ENCODE data around the gene OMD. TPM values are rescaled to one million over a fixed set of nuclear protein-coding genes. Genes with fewer than 3 reads are reported as not detected.
A peak's percentile ranks its signal among the peaks of the same experiment; 100 is the strongest.

Gene OMD
- total RNA-seq, 3 donors from 2014 or later (not counting 1 experiment from before 2014, with no cell fraction given), result not detected

DNA sequence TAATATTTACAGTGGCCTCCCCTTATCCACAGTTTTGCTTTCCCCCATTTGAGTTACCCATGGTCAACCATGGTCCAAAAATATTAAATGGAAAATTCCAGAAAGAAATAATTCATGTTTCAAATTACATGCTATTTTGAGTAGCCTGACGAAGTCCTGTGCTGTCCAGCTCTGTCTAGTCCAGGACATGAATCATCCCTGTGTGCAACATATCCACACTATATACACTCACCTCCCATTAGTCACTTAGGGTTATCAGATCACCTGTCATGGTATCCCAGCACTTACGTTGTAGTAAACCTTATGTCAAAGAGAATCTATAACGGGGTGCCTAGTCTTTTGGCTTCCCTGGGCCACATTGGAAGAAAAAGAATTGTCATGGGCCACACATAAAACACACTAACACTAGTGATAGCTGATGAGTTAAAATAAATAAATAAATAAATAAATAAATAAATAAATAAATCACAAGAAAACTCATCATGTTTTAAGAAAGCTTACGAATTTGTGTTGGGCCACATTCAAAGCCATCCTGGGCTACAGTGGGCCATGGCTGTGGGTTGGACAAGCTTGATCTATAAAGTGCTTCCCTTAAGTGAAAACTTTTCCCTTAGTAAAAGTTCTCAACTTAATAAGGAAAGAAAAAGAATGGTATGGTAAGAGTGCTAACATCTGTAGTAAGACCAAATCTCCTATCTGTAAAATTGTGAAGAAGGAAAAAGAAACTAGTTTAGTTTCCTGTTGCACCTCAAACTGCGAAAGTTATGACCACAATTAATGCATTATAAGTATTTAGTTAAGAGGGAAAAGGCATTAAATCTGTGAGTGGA lies 15.9 kb upstream of the OMD start:
- WGBS (ENCODE audit: insufficient coverage), result 85% methylated on average over 3 of the region's 5 CpGs
- DNase-seq (no peak), ATAC-seq (peak; percentile 65 to 74 (median 72))
- no peaks in the 10 kb centered on the region for H3K36me3 Mint-ChIP-seq
- H3K4me1 Mint-ChIP-seq, result peaks cover 12 to 20% of the 10 kb centered on the region in 2 donors
- H3K36me3 ChIP-seq (ENCODE audit: control insufficient read depth, insufficient read depth, low read length), result no peaks in the 10 kb centered on the region
- H3K4me1 ChIP-seq (ENCODE audit: control insufficient read depth, insufficient read depth, low read length), result no peaks in the 10 kb centered on the region
- no peak overlapping the region for H3K4me3 ChIP-seq (ENCODE audit: low read length)
- H3K27me3 ChIP-seq (ENCODE audit: control insufficient read depth, insufficient read depth, low read length), result no peaks in the 10 kb centered on the region
- H3K27me3 Mint-ChIP-seq (ENCODE audit: low read depth in 2 of 2), result no peaks in the 10 kb centered on the region
- peak overlapping the region; percentile 90 to 91 for H3K27ac Mint-ChIP-seq
- H3K4me3 Mint-ChIP-seq, result peak overlapping the region; percentile 85
- TF ChIP-seq, protein P1, sequence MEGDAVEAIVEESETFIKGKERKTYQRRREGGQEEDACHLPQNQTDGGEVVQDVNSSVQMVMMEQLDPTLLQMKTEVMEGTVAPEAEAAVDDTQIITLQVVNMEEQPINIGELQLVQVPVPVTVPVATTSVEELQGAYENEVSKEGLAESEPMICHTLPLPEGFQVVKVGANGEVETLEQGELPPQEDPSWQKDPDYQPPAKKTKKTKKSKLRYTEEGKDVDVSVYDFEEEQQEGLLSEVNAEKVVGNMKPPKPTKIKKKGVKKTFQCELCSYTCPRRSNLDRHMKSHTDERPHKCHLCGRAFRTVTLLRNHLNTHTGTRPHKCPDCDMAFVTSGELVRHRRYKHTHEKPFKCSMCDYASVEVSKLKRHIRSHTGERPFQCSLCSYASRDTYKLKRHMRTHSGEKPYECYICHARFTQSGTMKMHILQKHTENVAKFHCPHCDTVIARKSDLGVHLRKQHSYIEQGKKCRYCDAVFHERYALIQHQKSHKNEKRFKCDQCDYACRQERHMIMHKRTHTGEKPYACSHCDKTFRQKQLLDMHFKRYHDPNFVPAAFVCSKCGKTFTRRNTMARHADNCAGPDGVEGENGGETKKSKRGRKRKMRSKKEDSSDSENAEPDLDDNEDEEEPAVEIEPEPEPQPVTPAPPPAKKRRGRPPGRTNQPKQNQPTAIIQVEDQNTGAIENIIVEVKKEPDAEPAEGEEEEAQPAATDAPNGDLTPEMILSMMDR (IDR thresholded peaks at IDR 0.05), result no peak
- H3K9me3 ChIP-seq (ENCODE audit: control insufficient read depth, insufficient read depth, low read length), result no peaks in the 10 kb centered on the region
- peak overlapping the region; percentile 47 for H3K27ac ChIP-seq (ENCODE audit: low read length)
- H3K9me3 Mint-ChIP-seq, result no peaks in the 10 kb centered on the region
- intact Hi-C loops (cut with micrococcal nuclease), result loop anchor here (2.0 to 5.0 kb wide), 3 partner anchors 98 to 299 kb away; partner anchors contain the start of genes CENPP and NOL8

GRCh38 chr9:92438900-92439526 lies 14.7 kb upstream of the OMD start:
- H3K4me3 Mint-ChIP-seq, result no peak overlapping the region
- peak overlapping the region in 1 of 2 donors; percentile 91 for H3K27ac Mint-ChIP-seq
- TF ChIP-seq, protein P1 (IDR thresholded peaks at IDR 0.05), result peak; percentile 44
- no peaks in the 10 kb centered on the region for H3K36me3 Mint-ChIP-seq
- H3K9me3 Mint-ChIP-seq, result no peaks in the 10 kb centered on the region
- no peaks in the 10 kb centered on the region for H3K27me3 Mint-ChIP-seq (ENCODE audit: low read depth in 2 of 2)
- peak in 1 of 2 donors; percentile 32 for DNase-seq
- no peak for ATAC-seq
- H3K4me1 Mint-ChIP-seq, result peaks cover 12 to 20% of the 10 kb centered on the region in 2 donors
- intact Hi-C loops (cut with micrococcal nuclease), result loop anchor here (2.0 to 5.0 kb wide), 2 partner anchors 97 to 298 kb away; no protein-coding TSS in a partner anchor
- no peaks in the 10 kb centered on the region for H3K27me3 ChIP-seq (ENCODE audit: control insufficient read depth, insufficient read depth, low read length)
- H3K4me1 ChIP-seq (ENCODE audit: control insufficient read depth, insufficient read depth, low read length), result no peaks in the 10 kb centered on the region
- no peak overlapping the region for H3K4me3 ChIP-seq (ENCODE audit: low read length)
- H3K27ac ChIP-seq (ENCODE audit: low read length), result no peak overlapping the region
- 94% methylated on average over 3 of the region's 5 CpGs for WGBS (ENCODE audit: insufficient coverage)
- no peaks in the 10 kb centered on the region for H3K9me3 ChIP-seq (ENCODE audit: control insufficient read depth, insufficient read depth, low read length)
- H3K36me3 ChIP-seq (ENCODE audit: control insufficient read depth, insufficient read depth, low read length), result no peaks in the 10 kb centered on the region

DNA sequence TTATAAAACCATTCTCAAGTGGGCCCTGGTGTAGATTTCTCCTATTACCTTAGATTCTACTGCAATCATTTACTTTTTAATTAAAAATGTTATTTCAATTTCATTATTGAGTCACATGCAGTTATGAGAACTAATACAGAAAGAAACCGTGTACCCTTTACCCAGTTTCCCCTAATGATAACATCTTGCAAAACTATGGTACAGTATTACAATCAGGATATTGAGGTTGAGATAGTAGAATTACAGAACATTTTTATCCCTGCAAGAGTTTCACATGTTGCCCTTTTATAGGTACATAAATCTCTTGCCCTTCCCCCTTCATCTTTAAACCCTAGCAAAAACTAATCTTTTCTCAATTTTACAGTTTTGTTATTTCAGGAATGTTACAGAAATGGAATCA lies 11.0 kb upstream of the OMD start:
- Histone ChIP-seq H3K4me3 (ENCODE audit: low read length) (no peak overlapping the region), H3K4me1 (ENCODE audit: control insufficient read depth, insufficient read depth, low read length) (no peaks in the 10 kb centered on the region), H3K36me3 (ENCODE audit: control insufficient read depth, insufficient read depth, low read length) (no peaks in the 10 kb centered on the region), H3K9me3 (ENCODE audit: control insufficient read depth, insufficient read depth, low read length) (no peaks in the 10 kb centered on the region), H3K27ac (ENCODE audit: low read length) (no peak overlapping the region), H3K27me3 (ENCODE audit: control insufficient read depth, insufficient read depth, low read length) (no peaks in the 10 kb centered on the region)
- WGBS (ENCODE audit: insufficient coverage), result no CpG with 5 or more reads among the region's 1 CpG
- DNase-seq (no peak), ATAC-seq (no peak)
- Mint-ChIP-seq H3K4me3 (no peak overlapping the region), H3K4me1 (peaks cover 6 to 9% of the 10 kb centered on the region in 2 donors), H3K27ac (no peak overlapping the region), H3K9me3 (no peaks in the 10 kb centered on the region), H3K36me3 (no peaks in the 10 kb centered on the region), H3K27me3 (ENCODE audit: low read depth in 2 of 2) (no peaks in the 10 kb centered on the region)
- TF ChIP-seq, protein P1 (IDR thresholded peaks at IDR 0.05), result no peak
- intact Hi-C loops (cut with micrococcal nuclease), result loop anchor here (5.0 kb wide), 1 partner anchor 93 kb away; no protein-coding TSS in a partner anchor
